Nephron progenitor cell (in vitro differentiated cells): ENCODE measurements around the gene FAM111A.

Experiments used
- DNase-seq: peaks from one replicate; pipeline ENCODE4 v3.0.0; 2021
- H3K27ac Mint-ChIP-seq: 2 replicates; pipeline ENCODE4 v1.8.0; 2021; ENCODE audit warnings: mild to moderate bottlenecking, moderate library complexity, mixed read lengths
- H3K27me3 Mint-ChIP-seq: 2 replicates; pipeline ENCODE4 v1.8.0; 2021; ENCODE audit warnings: mild to moderate bottlenecking, low read depth, mixed read lengths; ENCODE audit not compliant: poor library complexity
- H3K36me3 Mint-ChIP-seq: 2 replicates; pipeline ENCODE4 v1.8.0; 2021; ENCODE audit warnings: low read depth, mixed read lengths
- H3K4me1 Mint-ChIP-seq: 2 replicates; pipeline ENCODE4 v1.8.0; 2021; ENCODE audit warnings: mixed read lengths
- H3K4me3 Mint-ChIP-seq: 2 replicates; pipeline ENCODE4 v1.8.0; 2021; ENCODE audit warnings: mild to moderate bottlenecking, moderate library complexity, mixed read lengths
- H3K9me3 Mint-ChIP-seq: 2 replicates; pipeline ENCODE4 v1.8.0; 2021; ENCODE audit warnings: mild to moderate bottlenecking, moderate library complexity, mixed read lengths
- TF ChIP-seq, protein P1 (sequence below): fragments of 200-600 bp; sonication (generic); IDR thresholded peaks from 2 replicates; pipeline ENCODE4 v1.5.0; 2021; ENCODE audit warnings: antibody characterized with exemption

The FAM111A gene

GRCh38 chr11:59175091-59175501 is 32.4 kb downstream of the FAM111A start:
- peaks cover 3% of the 10 kb centered on the region for H3K27me3 Mint-ChIP-seq
- H3K9me3 Mint-ChIP-seq = peaks cover 9% of the 10 kb centered on the region
- H3K4me3 Mint-ChIP-seq = peak overlapping the region; percentile 94
- TF ChIP-seq, protein P1, sequence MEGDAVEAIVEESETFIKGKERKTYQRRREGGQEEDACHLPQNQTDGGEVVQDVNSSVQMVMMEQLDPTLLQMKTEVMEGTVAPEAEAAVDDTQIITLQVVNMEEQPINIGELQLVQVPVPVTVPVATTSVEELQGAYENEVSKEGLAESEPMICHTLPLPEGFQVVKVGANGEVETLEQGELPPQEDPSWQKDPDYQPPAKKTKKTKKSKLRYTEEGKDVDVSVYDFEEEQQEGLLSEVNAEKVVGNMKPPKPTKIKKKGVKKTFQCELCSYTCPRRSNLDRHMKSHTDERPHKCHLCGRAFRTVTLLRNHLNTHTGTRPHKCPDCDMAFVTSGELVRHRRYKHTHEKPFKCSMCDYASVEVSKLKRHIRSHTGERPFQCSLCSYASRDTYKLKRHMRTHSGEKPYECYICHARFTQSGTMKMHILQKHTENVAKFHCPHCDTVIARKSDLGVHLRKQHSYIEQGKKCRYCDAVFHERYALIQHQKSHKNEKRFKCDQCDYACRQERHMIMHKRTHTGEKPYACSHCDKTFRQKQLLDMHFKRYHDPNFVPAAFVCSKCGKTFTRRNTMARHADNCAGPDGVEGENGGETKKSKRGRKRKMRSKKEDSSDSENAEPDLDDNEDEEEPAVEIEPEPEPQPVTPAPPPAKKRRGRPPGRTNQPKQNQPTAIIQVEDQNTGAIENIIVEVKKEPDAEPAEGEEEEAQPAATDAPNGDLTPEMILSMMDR = no peak
- peaks cover 27% of the 10 kb centered on the region for H3K36me3 Mint-ChIP-seq
- H3K4me1 Mint-ChIP-seq = peaks cover 34% of the 10 kb centered on the region
- peak overlapping the region; percentile 56 for H3K27ac Mint-ChIP-seq
- no peak for DNase-seq

DNA sequence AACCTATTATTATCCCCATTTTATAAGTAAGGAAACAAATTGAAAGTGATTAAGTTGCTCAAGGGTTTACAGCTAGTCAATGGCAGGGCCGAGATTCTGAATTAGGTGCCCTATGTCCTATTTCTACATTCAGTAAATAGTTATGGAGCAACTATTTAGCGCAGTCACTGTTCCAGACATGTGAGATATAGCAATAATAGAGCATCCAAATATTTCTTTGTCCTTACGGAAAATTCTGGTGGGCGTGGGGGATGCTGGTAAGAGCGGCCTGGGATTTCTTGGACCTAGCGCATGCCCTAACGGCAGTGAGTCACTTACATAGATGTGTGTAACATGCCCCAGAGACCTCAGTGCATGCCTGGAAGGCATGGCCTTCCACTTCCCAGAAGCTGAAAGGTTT is 33.7 kb downstream of the FAM111A start:
- TF ChIP-seq, protein P1 = no peak
- peaks cover 8% of the 10 kb centered on the region for H3K27me3 Mint-ChIP-seq
- H3K4me3 Mint-ChIP-seq = no peak overlapping the region
- peaks cover 9% of the 10 kb centered on the region for H3K9me3 Mint-ChIP-seq
- H3K36me3 Mint-ChIP-seq = peaks cover 27% of the 10 kb centered on the region
- H3K27ac Mint-ChIP-seq = no peak overlapping the region
- DNase-seq = no peak
- peaks cover 34% of the 10 kb centered on the region for H3K4me1 Mint-ChIP-seq

DNA sequence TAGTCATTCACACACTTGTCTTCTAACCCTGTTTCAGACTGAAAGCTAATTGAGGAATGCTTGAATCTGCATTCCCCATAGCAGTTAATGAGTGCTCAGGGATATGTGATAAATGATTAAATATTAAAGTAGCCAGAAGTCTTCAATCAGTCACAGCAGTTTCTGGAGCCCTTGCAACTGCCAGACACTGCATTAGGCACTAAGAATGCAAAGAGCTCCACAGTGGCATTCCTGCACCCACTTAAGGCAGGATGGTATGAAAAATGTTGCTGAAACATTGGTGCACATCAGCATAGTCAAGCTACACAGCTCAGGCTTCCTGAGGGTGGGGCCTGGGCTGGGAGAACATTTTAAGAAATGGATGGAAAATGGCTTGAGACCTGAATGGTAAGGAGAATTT is 35.7 kb downstream of the FAM111A start:
- peaks cover 26% of the 10 kb centered on the region for H3K4me1 Mint-ChIP-seq
- H3K27ac Mint-ChIP-seq = peak overlapping the region; percentile 72
- peaks cover 44% of the 10 kb centered on the region for H3K36me3 Mint-ChIP-seq
- H3K4me3 Mint-ChIP-seq = no peak overlapping the region
- TF ChIP-seq, protein P1 = no peak
- no peak for DNase-seq
- H3K9me3 Mint-ChIP-seq = peaks cover 9% of the 10 kb centered on the region
- peaks cover 5% of the 10 kb centered on the region for H3K27me3 Mint-ChIP-seq

GRCh38 chr11:59179121-59179520 is 36.5 kb downstream of the FAM111A start:
- H3K27me3 Mint-ChIP-seq = peaks cover 5% of the 10 kb centered on the region
- peaks cover 49% of the 10 kb centered on the region for H3K36me3 Mint-ChIP-seq
- no peak overlapping the region for H3K4me3 Mint-ChIP-seq
- TF ChIP-seq, protein P1 = no peak
- peaks cover 9% of the 10 kb centered on the region for H3K9me3 Mint-ChIP-seq
- H3K4me1 Mint-ChIP-seq = peaks cover 19% of the 10 kb centered on the region
- DNase-seq = no peak
- no peak overlapping the region for H3K27ac Mint-ChIP-seq

- Mint-ChIP-seq H3K9me3 (peaks cover 9% of the 10 kb centered on the region), H3K4me1 (peaks cover 18% of the 10 kb centered on the region), H3K4me3 (no peak overlapping the region), H3K27ac (no peak overlapping the region), H3K36me3 (peaks cover 49% of the 10 kb centered on the region), H3K27me3 (peaks cover 5% of the 10 kb centered on the region)
- TF ChIP-seq, protein P1 = no peak
- DNase-seq = no peak
These were observed 37.6 kb downstream of the FAM111A start for GRCh38 chr11:59180168-59180776.

DNA sequence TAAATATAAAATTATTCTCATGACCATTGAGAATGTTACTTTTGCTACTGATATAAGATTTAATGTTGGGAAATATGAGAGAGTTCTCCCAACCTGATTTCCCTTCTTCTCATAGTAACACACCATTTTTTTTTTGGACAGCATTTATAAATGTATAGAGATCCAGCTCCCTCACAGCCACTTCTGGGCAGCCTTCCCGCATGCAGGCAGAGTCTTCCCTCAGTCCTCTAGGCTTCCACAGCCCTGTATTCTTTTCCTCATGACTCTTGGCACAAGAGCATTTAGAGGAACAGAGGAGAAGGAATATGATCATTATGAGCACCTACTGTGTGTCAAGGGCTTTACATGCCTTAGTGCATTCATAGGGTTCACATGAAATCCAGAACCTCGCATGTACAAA is 38.3 kb downstream of the FAM111A start:
- DNase-seq = no peak
- Mint-ChIP-seq H3K4me1 (peaks cover 15% of the 10 kb centered on the region), H3K9me3 (peaks cover 9% of the 10 kb centered on the region), H3K27ac (no peak overlapping the region), H3K4me3 (no peak overlapping the region), H3K27me3 (peaks cover 5% of the 10 kb centered on the region), H3K36me3 (peaks cover 49% of the 10 kb centered on the region)
- TF ChIP-seq, protein P1 = no peak
